NOMO-1 (cell line): Measurements from ENCODE around the gene RHOD.

Experiments used
- DNase-seq, 2 experiments: peaks; one replicate each; lab custom pipeline; 2025; ENCODE audit not compliant: unreplicated experiment in 2 of 2; lab: John Stamatoyannopoulos, UW

RHOD gene

GRCh38 chr11:67113231-67113721, 56.6 kb downstream of the RHOD start:
- peak; percentile 79 to 85 for DNase-seq

GRCh38 chr11:67114275-67114896, 57.7 kb downstream of the RHOD start:
- DNase-seq = no peak

- no peak for DNase-seq
Measured at GRCh38 chr11:67116758-67117105, 60.1 kb downstream of the RHOD start.

DNA sequence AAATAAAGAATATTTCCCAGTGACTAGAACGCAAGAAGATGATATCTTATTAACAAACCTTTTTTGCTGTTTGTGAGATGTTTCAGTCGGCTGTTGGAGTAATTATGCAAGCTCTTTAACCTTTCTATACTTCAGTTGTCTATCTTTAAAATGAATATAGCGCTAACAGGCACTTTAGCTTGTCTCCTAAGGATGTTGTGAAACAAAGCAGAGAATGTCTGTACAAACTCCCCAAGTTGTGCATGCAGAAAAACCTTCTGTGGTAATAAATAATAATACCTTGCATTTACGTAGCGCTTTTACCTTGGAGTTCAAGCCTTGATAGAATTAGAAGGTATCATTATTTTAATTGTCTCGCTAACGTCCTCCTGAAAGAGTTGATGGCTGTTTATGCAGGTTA, 60.5 kb downstream of the RHOD start:
- DNase-seq = peak in 1 of 2 experiments; percentile 44

DNA sequence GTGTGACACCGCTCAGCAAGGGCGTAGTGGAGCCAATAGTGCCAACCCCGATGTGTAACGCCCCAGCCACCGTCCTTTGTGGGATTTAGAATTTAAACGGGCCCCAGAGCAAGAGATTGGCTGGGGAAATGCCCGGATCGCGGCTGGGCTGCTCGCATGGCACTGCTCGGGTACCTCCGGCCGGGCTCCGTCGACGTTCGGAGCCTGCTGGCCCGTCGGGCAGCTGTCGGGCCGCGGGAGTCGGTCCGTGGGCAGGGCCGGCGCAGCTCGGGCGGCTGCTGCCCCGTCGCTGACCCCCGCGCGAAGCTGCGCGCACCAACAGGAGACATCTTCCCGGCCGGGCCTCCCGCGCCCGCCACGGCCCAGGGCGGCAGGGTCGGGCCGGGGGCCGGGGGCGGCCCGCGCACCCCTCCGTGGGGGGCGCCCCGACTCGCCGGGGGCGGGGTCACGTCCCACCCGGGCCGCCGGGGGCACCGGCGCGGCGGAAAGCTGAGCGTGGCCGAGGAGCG, 61.1 kb downstream of the RHOD start:
- DNase-seq = peak; percentile 17 to 21

DNA sequence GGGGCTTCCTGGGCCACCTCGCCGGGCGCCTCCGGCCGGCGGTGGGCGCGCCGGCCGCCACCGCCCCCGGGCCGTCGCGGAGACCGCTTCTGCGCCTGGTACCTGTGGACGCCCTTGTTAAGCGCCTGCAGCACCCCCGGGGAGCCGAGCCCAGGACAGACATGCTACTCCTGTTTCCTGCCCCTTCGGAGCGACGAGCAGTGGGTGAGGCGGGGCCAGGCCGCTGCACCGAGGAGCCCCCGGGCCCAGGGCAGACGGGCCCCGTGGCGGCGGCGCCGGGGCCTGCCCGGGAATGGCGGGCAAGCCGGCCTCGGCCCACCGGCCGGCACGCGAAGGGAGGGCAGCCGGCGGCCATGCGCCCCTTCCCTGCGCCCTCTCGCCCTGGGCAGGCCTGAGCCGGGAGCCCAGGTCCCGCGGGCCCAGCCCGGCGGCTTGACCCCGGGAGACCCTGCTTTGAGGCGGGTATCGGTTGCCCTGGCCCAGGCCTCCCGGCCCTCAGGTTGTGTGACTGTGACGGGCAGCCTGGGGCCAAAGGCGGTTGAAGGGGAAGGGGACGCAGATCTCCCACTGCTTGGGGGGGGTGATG, 61.6 kb downstream of the RHOD start:
- DNase-seq = peak in 1 of 2 experiments; percentile 34

GRCh38 chr11:67118801-67119584, 62.3 kb downstream of the RHOD start, which contains the start of gene KDM2A:
TSS of gene KDM2A (plus strand) at chr11:67119263. CDS start at chr11:67121317, 2,054 bp downstream.
- peak; percentile 93 to 100 for DNase-seq

DNA sequence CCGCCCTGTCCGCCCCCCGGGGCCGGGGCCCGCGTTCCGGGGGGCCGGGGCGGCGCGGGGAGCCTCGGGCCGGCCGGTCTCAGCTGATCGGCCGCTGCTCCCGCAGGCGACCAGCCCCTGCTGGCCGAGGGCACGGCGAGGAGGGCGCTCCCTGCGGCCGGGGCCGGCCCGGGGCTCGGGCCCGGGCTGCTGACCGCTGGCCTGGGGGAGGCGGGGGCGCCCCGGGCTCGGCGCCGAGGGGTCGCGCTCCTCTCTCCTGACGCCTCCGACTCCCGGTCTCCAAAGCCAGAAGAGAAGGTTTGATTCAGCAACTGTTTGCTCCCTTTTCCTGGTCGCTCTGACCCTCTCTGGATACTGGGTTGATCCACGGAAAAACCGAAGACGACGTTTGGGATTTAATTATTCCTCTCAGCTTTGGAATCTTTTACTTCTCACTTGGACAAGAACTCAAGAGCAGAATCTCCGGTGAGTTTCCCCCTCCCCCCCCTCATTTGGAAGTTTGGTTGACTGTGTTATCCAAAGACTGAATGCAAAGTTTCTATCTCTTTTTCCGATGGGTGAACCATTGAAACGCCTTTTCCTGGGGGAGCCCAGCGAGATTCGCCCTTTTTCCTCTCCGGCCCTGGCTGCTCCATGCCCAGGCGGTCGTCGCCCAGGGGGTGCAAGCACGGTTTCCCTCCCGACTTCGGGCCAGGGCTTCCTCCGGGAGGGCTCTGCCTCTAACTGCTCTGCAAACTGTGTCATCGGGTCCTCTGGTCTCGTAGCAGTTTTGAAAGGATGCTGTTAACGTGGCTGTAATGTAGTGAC, 63.1 kb downstream of the RHOD start:
- peak in 1 of 2 experiments; percentile 24 for DNase-seq

GRCh38 chr11:67120456-67120855, 63.8 kb downstream of the RHOD start:
- DNase-seq = no peak

DNA sequence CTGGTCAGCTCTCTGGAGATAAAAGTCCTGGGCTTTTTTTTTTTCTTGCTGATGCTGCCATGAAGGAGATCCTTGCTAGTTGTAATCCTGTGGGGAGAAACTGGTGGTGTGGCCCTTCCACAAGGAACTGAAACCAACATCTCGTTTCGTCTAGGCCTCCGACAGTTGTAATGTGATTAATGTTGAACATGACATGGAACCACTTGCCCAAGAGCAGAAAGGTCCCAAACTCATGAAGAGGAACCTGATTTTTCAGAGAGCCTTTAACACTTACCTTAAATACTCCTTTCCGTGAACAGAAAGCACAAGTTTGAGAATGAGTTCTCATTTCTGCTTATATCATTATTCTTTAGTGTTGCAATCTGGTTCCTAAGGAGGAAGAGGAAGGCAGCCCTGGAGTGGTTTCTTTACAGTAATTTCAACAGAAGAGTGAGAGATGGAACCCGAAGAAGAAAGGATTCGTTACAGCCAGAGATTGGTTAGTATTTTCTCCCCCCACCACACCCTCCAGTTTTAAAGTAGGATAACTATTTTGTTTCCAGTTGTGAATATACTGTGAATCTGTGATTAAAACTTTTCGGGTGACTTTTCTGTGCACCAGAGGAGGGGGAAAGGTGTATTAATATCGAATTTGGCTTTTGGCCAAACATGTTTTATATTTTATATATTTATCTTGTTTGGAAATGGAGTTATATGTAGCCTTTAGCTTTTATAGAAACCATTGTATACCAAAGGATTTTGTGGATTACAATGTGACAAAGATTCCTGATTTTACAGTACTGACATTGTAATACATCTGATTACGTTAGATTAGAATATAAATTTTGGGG, 64.4 kb downstream of the RHOD start:
- peak; percentile 96 to 99 for DNase-seq
